OCI-LY1 (cell line): ENCODE measurements around the gene SLC29A3.

ENCODE experiments used
- H2AFZ ChIP-seq: fragments of 200-600 bp; sonication (generic), shearing (Covaris generic); 2 replicates; pipeline ENCODE4 v1.6.0; 2014; ENCODE audit warnings: antibody characterized with exemption, mild to moderate bottlenecking, low read length
- H3F3A ChIP-seq: fragments of 200-600 bp; sonication (generic), shearing (Covaris generic); 2 replicates; pipeline ENCODE4 v1.6.0; 2014; ENCODE audit warnings: mild to moderate bottlenecking, antibody characterized with exemption, low read length, moderate library complexity; ENCODE audit not compliant: insufficient read depth
- H3K27ac ChIP-seq: fragments of 200-600 bp; sonication (generic); 2 replicates; pipeline ENCODE4 v1.5.1; 2014; ENCODE audit warnings: low read length, mixed run types, mild to moderate bottlenecking, low read depth; ENCODE audit not compliant: poor library complexity, severe bottlenecking
- H3K27me3 ChIP-seq: fragments of 200-600 bp; sonication (generic); 2 replicates; pipeline ENCODE4 v1.6.0; 2014; ENCODE audit warnings: antibody characterized with exemption, mild to moderate bottlenecking, low read length, moderate library complexity; ENCODE audit not compliant: insufficient read depth
- H3K36me3 ChIP-seq: fragments of 200-600 bp; sonication (generic); 2 replicates; pipeline ENCODE4 v1.6.1; 2014; ENCODE audit warnings: mild to moderate bottlenecking, antibody characterized with exemption, low read length, moderate library complexity, mixed read lengths; ENCODE audit not compliant: insufficient read depth
- H3K4me1 ChIP-seq: fragments of 200-600 bp; sonication (generic); 2 replicates; pipeline ENCODE4 v1.5.1; 2014; ENCODE audit warnings: mild to moderate bottlenecking, low read length, moderate library complexity; ENCODE audit not compliant: insufficient read depth, severe bottlenecking
- H3K4me2 ChIP-seq: fragments of 200-600 bp; sonication (generic), shearing (Covaris generic); 2 replicates; pipeline ENCODE4 v1.6.1; 2014; ENCODE audit warnings: low read length
- H3K4me3 ChIP-seq: fragments of 200-600 bp; sonication (generic); 2 replicates; pipeline ENCODE4 v1.5.1; 2014; ENCODE audit warnings: low read length, low read depth, mild to moderate bottlenecking, mixed read lengths; ENCODE audit not compliant: poor library complexity, severe bottlenecking
- H3K79me2 ChIP-seq: fragments of 200-600 bp; shearing (Covaris generic); 2 replicates; pipeline ENCODE4 v1.6.1; 2016; ENCODE audit warnings: mixed run types, low read length, mixed read lengths; ENCODE audit not compliant: insufficient read depth
- H3K9ac ChIP-seq: fragments of 200-600 bp; sonication (generic), shearing (Covaris generic); 2 replicates; pipeline ENCODE4 v1.6.1; 2014; ENCODE audit warnings: mild to moderate bottlenecking, low read length, mixed read lengths
- H3K9me2 ChIP-seq: fragments of 200-600 bp; sonication (generic), shearing (Covaris generic); 2 replicates; pipeline ENCODE4 v1.6.1; 2014; ENCODE audit warnings: low read depth, mild to moderate bottlenecking, low read length, mixed read lengths
- H3K9me3 ChIP-seq: fragments of 200-600 bp; shearing (Covaris generic); 2 replicates; pipeline ENCODE4 v1.6.1; 2014; ENCODE audit warnings: low read length, mixed read lengths
- H4K20me1 ChIP-seq: fragments of 200-600 bp; sonication (generic), shearing (Covaris generic); 2 replicates; pipeline ENCODE4 v1.6.0; 2016; ENCODE audit warnings: mild to moderate bottlenecking, low read length; ENCODE audit not compliant: insufficient read depth
- CTCF ChIP-seq: fragments of 200-600 bp; sonication (generic), shearing (Covaris generic); IDR thresholded peaks from 2 replicates; pipeline ENCODE4 v1.5.1; 2017; ENCODE audit warnings: mild to moderate bottlenecking, antibody characterized with exemption, low read length, moderate library complexity, mixed read lengths
- EZH2 ChIP-seq: fragments of 200-600 bp; sonication (generic), shearing (Covaris generic); IDR thresholded peaks from 2 replicates; pipeline ENCODE4 v1.8.0; 2017; ENCODE audit warnings: borderline replicate concordance, mixed run types, mild to moderate bottlenecking, antibody characterized with exemption, low read length, moderate library complexity, mixed read lengths

Gene SLC29A3

GRCh38 chr10:71374481-71375233, 55.6 kb downstream of the SLC29A3 start:
- Histone ChIP-seq H3K27ac (no peak overlapping the region), H3K4me3 (no peak overlapping the region), H3K4me1 (peaks cover 22% of the 10 kb centered on the region), H3K79me2 (no peaks in the 10 kb centered on the region), H3K27me3 (peaks cover 4% of the 10 kb centered on the region; the same call in 1 of the 2 replicates), H4K20me1 (no peaks in the 10 kb centered on the region), H2AFZ (no peak overlapping the region), H3K4me2 (no peak overlapping the region), H3K9ac (no peak overlapping the region), H3K9me2 (no peaks in the 10 kb centered on the region), H3K36me3 (no peaks in the 10 kb centered on the region), H3F3A (no peaks in the 10 kb centered on the region), H3K9me3 (no peaks in the 10 kb centered on the region)
- TF ChIP-seq CTCF (no peak), EZH2 (no peak)

- Histone ChIP-seq H2AFZ (no peak overlapping the region), H3K36me3 (no peaks in the 10 kb centered on the region), H3K79me2 (no peaks in the 10 kb centered on the region), H3K9ac (no peak overlapping the region), H4K20me1 (no peaks in the 10 kb centered on the region), H3K9me3 (no peaks in the 10 kb centered on the region), H3K27ac (no peak overlapping the region), H3K4me2 (no peak overlapping the region), H3K4me3 (no peak overlapping the region), H3F3A (no peaks in the 10 kb centered on the region), H3K4me1 (peaks cover 22% of the 10 kb centered on the region), H3K9me2 (no peaks in the 10 kb centered on the region), H3K27me3 (peaks cover 4% of the 10 kb centered on the region; the same call in 1 of the 2 replicates)
- TF ChIP-seq CTCF (no peak), EZH2 (no peak)
Measured at GRCh38 chr10:71375952-71376351, 56.9 kb downstream of the SLC29A3 start.

GRCh38 chr10:71378336-71379117, 59.5 kb downstream of the SLC29A3 start:
- H3K4me1 ChIP-seq = peaks cover 14% of the 10 kb centered on the region
- no peaks in the 10 kb centered on the region for H3K9me2 ChIP-seq
- H3K27me3 ChIP-seq = peaks cover 4% of the 10 kb centered on the region; the same call in 1 of the 2 replicates
- H2AFZ ChIP-seq = no peak overlapping the region
- no peaks in the 10 kb centered on the region for H3F3A ChIP-seq
- H3K4me2 ChIP-seq = no peak overlapping the region
- H3K79me2 ChIP-seq = no peaks in the 10 kb centered on the region
- H3K27ac ChIP-seq = no peak overlapping the region
- H3K36me3 ChIP-seq = no peaks in the 10 kb centered on the region
- no peak for TF ChIP-seq EZH2
- H3K9ac ChIP-seq = no peak overlapping the region
- no peaks in the 10 kb centered on the region for H4K20me1 ChIP-seq
- no peak overlapping the region for H3K4me3 ChIP-seq
- H3K9me3 ChIP-seq = no peaks in the 10 kb centered on the region
